GM12878 (cell line): ENCODE measurements around the gene ATP5PB. TPM values are rescaled to one million over a fixed set of nuclear protein-coding genes. Genes with fewer than 3 reads are reported as not detected.

ENCODE experiments used
- ASH2L ChIP-seq: fragments of 300-600, 200-600 bp; sonication (generic); IDR thresholded peaks from 2 replicates; pipeline ENCODE4 v1.6.1; 2017; ENCODE audit warnings: low read depth, mild to moderate bottlenecking, borderline replicate concordance
- BRCA1 ChIP-seq: IDR thresholded peaks from 2 replicates; pipeline ENCODE4 v1.6.1; 2011; ENCODE audit warnings: low read depth, low read length, improper control_type of control experiment
- CBFB ChIP-seq: IDR thresholded peaks from 2 replicates; pipeline ENCODE4 v1.6.1; 2016; ENCODE audit warnings: antibody characterized with exemption, low read depth
- CHD2 ChIP-seq: IDR thresholded peaks from 2 replicates; pipeline ENCODE4 v1.6.1; 2011; ENCODE audit warnings: low read depth, low read length, improper control_type of control experiment, borderline replicate concordance
- GATAD2B ChIP-seq: fragments of 450-650 bp; conservative IDR thresholded peaks from 2 replicates; pipeline ENCODE4 v1.6.1; 2017; ENCODE audit warnings: low read depth, mild to moderate bottlenecking, moderate library complexity
- MEF2B ChIP-seq: fragments of 450-650 bp; IDR thresholded peaks from 2 replicates; pipeline ENCODE4 v1.6.1; 2018; ENCODE audit warnings: mild to moderate bottlenecking, moderate library complexity; ENCODE audit not compliant: partially characterized antibody, poor library complexity, severe bottlenecking
- MXI1 ChIP-seq: fragments of 150-350 bp; IDR thresholded peaks from 2 replicates; pipeline ENCODE4 v1.6.1; 2011; ENCODE audit warnings: low read depth, mild to moderate bottlenecking, inconsistent platforms, low read length, improper control_type of control experiment
- NR2C1 ChIP-seq: fragments of 450-650 bp; IDR thresholded peaks from 2 replicates; pipeline ENCODE4 v1.6.1; 2017; ENCODE audit warnings: antibody characterized with exemption, mild to moderate bottlenecking, moderate library complexity
- NR2F1 ChIP-seq: fragments of 450-650 bp; conservative IDR thresholded peaks from 2 replicates; pipeline ENCODE4 v1.6.1; 2017; ENCODE audit warnings: mild to moderate bottlenecking
- PML ChIP-seq: IDR thresholded peaks from 2 replicates; pipeline ENCODE4 v1.6.1; 2012; ENCODE audit warnings: low read length, inconsistent platforms
- POLR2AphosphoS5 ChIP-seq: IDR thresholded peaks from 2 replicates; pipeline ENCODE4 v1.6.1; 2011; ENCODE audit warnings: mild to moderate bottlenecking, low read length, inconsistent platforms
- YY1 ChIP-seq: IDR thresholded peaks from 2 replicates; pipeline ENCODE4 v1.6.1; 2011; ENCODE audit warnings: low read depth, mild to moderate bottlenecking, low read length
- ZBED1 ChIP-seq: IDR thresholded peaks from 2 replicates; pipeline ENCODE4 v1.6.1; 2016; ENCODE audit warnings: borderline replicate concordance
- ZZZ3 ChIP-seq: IDR thresholded peaks from 2 replicates; pipeline ENCODE4 v1.6.1; 2011; ENCODE audit warnings: low read depth; ENCODE audit not compliant: control insufficient read depth, insufficient read length
- polyA plus RNA-seq, 11 experiments: library from polyadenylated mRNA; depleted of rRNA in 4 of 11; unstranded in 6 of 11; stranded (reverse) in 5 of 11; fragments of >200 nt; fragmentation: Nextera tagmentation in 4 of 11; fragmentation: Illumina TruSeq in 1 of 11; extraction: Ambion mirVana in 4 of 11; extraction: Trizol in 1 of 11; gene quantifications; 1 replicate in 1 of 11; 2 replicates in 10 of 11; pipeline versions ENCODE4 v1.2.1 to v1.2.3, GENCODE V29; 2011 to 2016; ENCODE audit warnings: inconsistent platforms in 2 of 11, missing spikeins in 2 of 11, low read depth in 1 of 11
- total RNA-seq, 4 experiments: library from RNA; depleted of rRNA in 3 of 4; stranded (reverse); fragments of >200 nt in 3 of 4; fragmentation: Illumina TruSeq in 1 of 4; extraction: Trizol in 1 of 4; gene quantifications; 2 replicates each; pipeline versions ENCODE4 v1.2.1 to v1.2.3, GENCODE V29; 2013 to 2021
- TF ChIP-seq, protein P1 (sequence below): IDR thresholded peaks from 2 replicates; pipeline ENCODE4 v1.6.1; 2012; ENCODE audit warnings: low read depth, low read length, improper control_type of control experiment
- TF ChIP-seq, protein P2 (sequence below): IDR thresholded peaks from 2 replicates; pipeline ENCODE4 v1.6.1; 2012; ENCODE audit warnings: low read length, inconsistent platforms
- TF ChIP-seq, protein P3 (sequence below): IDR thresholded peaks from 2 replicates; pipeline ENCODE4 v1.6.1; 2011; ENCODE audit warnings: borderline replicate concordance, low read depth, mild to moderate bottlenecking, moderate library complexity, low read length; ENCODE audit not compliant: insufficient read depth, poor library complexity, severe bottlenecking
- TF ChIP-seq, protein P4 (sequence below): fragments of 450-650 bp; IDR thresholded peaks from 2 replicates; pipeline ENCODE4 v1.6.1; 2017; ENCODE audit warnings: mild to moderate bottlenecking, moderate library complexity
- TF ChIP-seq, protein P5 (sequence below): IDR thresholded peaks from 2 replicates; pipeline ENCODE4 v1.6.1; 2011; ENCODE audit warnings: borderline replicate concordance, low read depth, mild to moderate bottlenecking, moderate library complexity, mixed read lengths, low read length; ENCODE audit not compliant: insufficient read depth; ENCODE audit errors: extremely low read length
- TF ChIP-seq, protein P6 (sequence below): fragments of 450-650 bp; IDR thresholded peaks from 2 replicates; pipeline ENCODE4 v1.6.1; 2016; ENCODE audit warnings: mild to moderate bottlenecking

ATP5PB gene
- total and polyA plus RNA-seq, 10 of the 15 experiments (the other 5 are each of a cell fraction or from before 2014, with no cell fraction given) = 380 to 1,760 (median 677) TPM

DNA sequence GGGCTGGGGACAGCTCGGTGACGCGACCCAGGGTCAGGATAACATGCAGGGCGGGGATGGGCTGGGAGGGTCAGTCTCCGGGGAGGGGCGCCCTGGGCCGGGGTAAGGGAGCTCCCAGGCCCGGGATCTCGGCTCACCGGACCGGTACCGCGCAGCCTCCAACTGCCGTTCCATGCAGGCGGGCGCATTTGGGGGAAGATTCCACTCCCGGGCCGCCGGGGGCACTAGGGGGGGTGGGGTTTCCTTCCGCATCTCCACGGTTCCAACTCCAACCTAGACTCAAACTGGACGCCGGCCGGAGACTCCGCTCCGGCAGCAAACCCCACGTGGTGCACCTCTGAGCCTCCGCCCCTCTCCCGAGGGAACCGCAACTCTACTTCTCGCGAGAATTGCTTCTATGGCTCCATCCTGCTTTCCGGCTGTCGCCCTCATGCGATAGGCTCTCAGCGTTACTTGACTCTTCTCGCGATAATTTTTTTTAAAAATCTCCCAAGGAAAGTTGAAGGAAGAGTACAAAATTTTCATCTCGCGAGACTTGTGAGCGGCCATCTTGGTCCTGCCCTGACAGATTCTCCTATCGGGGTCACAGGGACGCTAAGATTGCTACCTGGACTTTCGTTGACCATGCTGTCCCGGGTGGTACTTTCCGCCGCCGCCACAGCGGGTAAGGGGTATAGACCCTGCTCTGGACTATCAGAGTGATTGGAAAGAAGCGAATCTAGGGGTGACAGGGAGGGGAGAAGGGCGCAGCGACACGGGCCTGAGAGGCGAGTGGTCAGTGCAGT lies at the start of gene ATP5PB, which contains the start of gene WDR77 (continued):
- TF ChIP-seq, protein P1, sequence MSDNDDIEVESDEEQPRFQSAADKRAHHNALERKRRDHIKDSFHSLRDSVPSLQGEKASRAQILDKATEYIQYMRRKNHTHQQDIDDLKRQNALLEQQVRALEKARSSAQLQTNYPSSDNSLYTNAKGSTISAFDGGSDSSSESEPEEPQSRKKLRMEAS = peak; percentile 96
- TF ChIP-seq, protein P2, sequence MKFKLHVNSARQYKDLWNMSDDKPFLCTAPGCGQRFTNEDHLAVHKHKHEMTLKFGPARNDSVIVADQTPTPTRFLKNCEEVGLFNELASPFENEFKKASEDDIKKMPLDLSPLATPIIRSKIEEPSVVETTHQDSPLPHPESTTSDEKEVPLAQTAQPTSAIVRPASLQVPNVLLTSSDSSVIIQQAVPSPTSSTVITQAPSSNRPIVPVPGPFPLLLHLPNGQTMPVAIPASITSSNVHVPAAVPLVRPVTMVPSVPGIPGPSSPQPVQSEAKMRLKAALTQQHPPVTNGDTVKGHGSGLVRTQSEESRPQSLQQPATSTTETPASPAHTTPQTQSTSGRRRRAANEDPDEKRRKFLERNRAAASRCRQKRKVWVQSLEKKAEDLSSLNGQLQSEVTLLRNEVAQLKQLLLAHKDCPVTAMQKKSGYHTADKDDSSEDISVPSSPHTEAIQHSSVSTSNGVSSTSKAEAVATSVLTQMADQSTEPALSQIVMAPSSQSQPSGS = peak; percentile 56; the same call in 1 of the 2 replicates
- TF ChIP-seq NR2C1 (peak; percentile 35), GATAD2B (0 out of 2 replicates have a peak, but pooled peaks have one; percentile 38), YY1 (peak; percentile 97), PML (peak; percentile 69), ZZZ3 (no peak), BRCA1 (peak; percentile 88), POLR2AphosphoS5 (peak; percentile 86), NR2F1 (peak; percentile 18; the same call in 1 of the 2 replicates), CBFB (peak; percentile 93; the same call in 1 of the 2 replicates), MEF2B (peak; percentile 76), ZBED1 (peak; percentile 78; the same call in 1 of the 2 replicates), ASH2L (0 out of 2 replicates have a peak, but pooled peaks have one; percentile 39), MXI1 (peak; percentile 96), CHD2 (peak; percentile 99)
- TF ChIP-seq, protein P3, sequence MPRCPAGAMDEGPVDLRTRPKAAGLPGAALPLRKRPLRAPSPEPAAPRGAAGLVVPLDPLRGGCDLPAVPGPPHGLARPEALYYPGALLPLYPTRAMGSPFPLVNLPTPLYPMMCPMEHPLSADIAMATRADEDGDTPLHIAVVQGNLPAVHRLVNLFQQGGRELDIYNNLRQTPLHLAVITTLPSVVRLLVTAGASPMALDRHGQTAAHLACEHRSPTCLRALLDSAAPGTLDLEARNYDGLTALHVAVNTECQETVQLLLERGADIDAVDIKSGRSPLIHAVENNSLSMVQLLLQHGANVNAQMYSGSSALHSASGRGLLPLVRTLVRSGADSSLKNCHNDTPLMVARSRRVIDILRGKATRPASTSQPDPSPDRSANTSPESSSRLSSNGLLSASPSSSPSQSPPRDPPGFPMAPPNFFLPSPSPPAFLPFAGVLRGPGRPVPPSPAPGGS = no peak
- TF ChIP-seq, protein P4, sequence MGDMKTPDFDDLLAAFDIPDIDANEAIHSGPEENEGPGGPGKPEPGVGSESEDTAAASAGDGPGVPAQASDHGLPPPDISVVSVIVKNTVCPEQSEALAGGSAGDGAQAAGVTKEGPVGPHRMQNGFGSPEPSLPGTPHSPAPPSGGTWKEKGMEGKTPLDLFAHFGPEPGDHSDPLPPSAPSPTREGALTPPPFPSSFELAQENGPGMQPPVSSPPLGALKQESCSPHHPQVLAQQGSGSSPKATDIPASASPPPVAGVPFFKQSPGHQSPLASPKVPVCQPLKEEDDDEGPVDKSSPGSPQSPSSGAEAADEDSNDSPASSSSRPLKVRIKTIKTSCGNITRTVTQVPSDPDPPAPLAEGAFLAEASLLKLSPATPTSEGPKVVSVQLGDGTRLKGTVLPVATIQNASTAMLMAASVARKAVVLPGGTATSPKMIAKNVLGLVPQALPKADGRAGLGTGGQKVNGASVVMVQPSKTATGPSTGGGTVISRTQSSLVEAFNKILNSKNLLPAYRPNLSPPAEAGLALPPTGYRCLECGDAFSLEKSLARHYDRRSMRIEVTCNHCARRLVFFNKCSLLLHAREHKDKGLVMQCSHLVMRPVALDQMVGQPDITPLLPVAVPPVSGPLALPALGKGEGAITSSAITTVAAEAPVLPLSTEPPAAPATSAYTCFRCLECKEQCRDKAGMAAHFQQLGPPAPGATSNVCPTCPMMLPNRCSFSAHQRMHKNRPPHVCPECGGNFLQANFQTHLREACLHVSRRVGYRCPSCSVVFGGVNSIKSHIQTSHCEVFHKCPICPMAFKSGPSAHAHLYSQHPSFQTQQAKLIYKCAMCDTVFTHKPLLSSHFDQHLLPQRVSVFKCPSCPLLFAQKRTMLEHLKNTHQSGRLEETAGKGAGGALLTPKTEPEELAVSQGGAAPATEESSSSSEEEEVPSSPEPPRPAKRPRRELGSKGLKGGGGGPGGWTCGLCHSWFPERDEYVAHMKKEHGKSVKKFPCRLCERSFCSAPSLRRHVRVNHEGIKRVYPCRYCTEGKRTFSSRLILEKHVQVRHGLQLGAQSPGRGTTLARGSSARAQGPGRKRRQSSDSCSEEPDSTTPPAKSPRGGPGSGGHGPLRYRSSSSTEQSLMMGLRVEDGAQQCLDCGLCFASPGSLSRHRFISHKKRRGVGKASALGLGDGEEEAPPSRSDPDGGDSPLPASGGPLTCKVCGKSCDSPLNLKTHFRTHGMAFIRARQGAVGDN = no peak
- TF ChIP-seq, protein P5, sequence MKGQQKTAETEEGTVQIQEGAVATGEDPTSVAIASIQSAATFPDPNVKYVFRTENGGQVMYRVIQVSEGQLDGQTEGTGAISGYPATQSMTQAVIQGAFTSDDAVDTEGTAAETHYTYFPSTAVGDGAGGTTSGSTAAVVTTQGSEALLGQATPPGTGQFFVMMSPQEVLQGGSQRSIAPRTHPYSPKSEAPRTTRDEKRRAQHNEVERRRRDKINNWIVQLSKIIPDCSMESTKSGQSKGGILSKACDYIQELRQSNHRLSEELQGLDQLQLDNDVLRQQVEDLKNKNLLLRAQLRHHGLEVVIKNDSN = peak; percentile 84
- TF ChIP-seq, protein P6, sequence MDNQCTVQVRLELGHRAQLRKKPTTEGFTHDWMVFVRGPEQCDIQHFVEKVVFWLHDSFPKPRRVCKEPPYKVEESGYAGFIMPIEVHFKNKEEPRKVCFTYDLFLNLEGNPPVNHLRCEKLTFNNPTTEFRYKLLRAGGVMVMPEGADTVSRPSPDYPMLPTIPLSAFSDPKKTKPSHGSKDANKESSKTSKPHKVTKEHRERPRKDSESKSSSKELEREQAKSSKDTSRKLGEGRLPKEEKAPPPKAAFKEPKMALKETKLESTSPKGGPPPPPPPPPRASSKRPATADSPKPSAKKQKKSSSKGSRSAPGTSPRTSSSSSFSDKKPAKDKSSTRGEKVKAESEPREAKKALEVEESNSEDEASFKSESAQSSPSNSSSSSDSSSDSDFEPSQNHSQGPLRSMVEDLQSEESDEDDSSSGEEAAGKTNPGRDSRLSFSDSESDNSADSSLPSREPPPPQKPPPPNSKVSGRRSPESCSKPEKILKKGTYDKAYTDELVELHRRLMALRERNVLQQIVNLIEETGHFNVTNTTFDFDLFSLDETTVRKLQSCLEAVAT = peak; percentile 57
